GM19025 (cell line): ENCODE measurements around the gene ELFN1.

Experiments used
- ATAC-seq: cut with Tn5 transposase; IDR thresholded peaks from one replicate; pipeline ENCODE4 v1.9.1; 2021; ENCODE audit warnings: mild to moderate bottlenecking, low read depth, moderate library complexity; ENCODE audit not compliant: unreplicated experiment

Gene ELFN1

GRCh38 chr7:1641661-1642260 is 28.3 kb upstream of the ELFN1 start:
- no peak for ATAC-seq

- no peak for ATAC-seq
These were observed 27.8 kb upstream of the ELFN1 start for GRCh38 chr7:1642291-1642731.

- no peak for ATAC-seq
These were observed 26.6 kb upstream of the ELFN1 start for GRCh38 chr7:1643270-1644092.

GRCh38 chr7:1644341-1645070 is 25.6 kb upstream of the ELFN1 start:
- ATAC-seq, result no peak

- no peak for ATAC-seq
These were observed 25.0 kb upstream of the ELFN1 start for GRCh38 chr7:1645071-1645409.

- no peak for ATAC-seq
These were observed 24.6 kb upstream of the ELFN1 start for GRCh38 chr7:1645476-1645875.

- ATAC-seq, result no peak
These were observed 23.7 kb upstream of the ELFN1 start for GRCh38 chr7:1646391-1646790.

- no peak for ATAC-seq
These were observed 22.9 kb upstream of the ELFN1 start for GRCh38 chr7:1646957-1647891.

- no peak for ATAC-seq
These were observed 22.0 kb upstream of the ELFN1 start for GRCh38 chr7:1647961-1648672.

- no peak for ATAC-seq
These were observed 20.2 kb upstream of the ELFN1 start for GRCh38 chr7:1649751-1650326.

GRCh38 chr7:1650363-1651030 is 19.6 kb upstream of the ELFN1 start:
- no peak for ATAC-seq

- ATAC-seq, result no peak
These were observed 19.0 kb upstream of the ELFN1 start for GRCh38 chr7:1651031-1651446.

- no peak for ATAC-seq
These were observed 18.2 kb upstream of the ELFN1 start for GRCh38 chr7:1651891-1652290.

GRCh38 chr7:1653500-1653899 is 16.6 kb upstream of the ELFN1 start:
- no peak for ATAC-seq

- ATAC-seq, result no peak
These were observed 16.0 kb upstream of the ELFN1 start for GRCh38 chr7:1654111-1654510.

- ATAC-seq, result no peak
These were observed 15.2 kb upstream of the ELFN1 start for GRCh38 chr7:1654738-1655475.

- ATAC-seq, result no peak
These were observed 10.4 kb upstream of the ELFN1 start for GRCh38 chr7:1659696-1660095.

GRCh38 chr7:1661461-1661860 is 8.6 kb upstream of the ELFN1 start:
- no peak for ATAC-seq
